Stimulated activated CD4-positive, alpha-beta T cell treated with anti-CD3 and anti-CD28 coated beads, Interleukin-2, amount 100 ng/mL, for 48 hours (primary cell): ENCODE data around the gene EVC2.
"Not testable (repeated sequence)": the region's sequence is repeated elsewhere in the genome, so short reads cannot be mapped to it uniquely, and the experiment has no call there.

Experiments used
- DNase-seq, 2 donors: peaks; one replicate each; pipeline ENCODE4 v3.0.0-alpha.2; 2020

The EVC2 gene

GRCh38 chr4:5618051-5618960, 90.1 kb downstream of the EVC2 start:
- no peak for DNase-seq

GRCh38 chr4:5616331-5616950, 91.9 kb downstream of the EVC2 start:
- no peak for DNase-seq

DNA sequence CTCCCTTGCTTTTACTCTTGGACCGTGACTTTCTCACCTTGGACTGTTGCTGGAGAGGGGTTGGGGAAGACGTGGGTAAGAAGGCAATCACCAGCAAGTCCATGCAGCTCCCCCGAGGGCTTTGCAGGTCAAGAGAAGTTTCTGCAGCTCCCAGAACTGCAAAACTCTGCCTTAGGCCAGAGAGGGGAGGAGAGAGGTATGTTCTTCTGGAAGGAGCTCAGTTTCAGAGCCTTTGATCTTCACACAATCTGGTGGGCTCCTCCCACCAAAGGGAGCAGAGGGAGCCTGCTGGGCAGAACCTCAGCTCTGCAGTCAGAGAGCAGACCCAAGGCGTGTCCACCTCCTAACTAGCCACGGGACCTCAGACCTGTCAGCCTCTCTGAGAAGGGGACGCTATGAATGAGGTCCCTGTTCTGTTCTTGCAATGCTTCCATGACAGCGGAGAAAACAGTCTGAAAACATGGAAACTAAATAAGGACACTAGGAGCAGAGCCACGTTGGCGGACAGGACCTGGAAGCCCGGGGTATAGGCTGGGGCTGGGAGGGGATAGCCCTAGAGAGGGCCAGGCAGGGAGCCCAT, 92.8 kb downstream of the EVC2 start:
- no peak for DNase-seq

- no peak for DNase-seq
These were observed 96.6 kb downstream of the EVC2 start for GRCh38 chr4:5611750-5612149.

GRCh38 chr4:5609306-5610007, 98.9 kb downstream of the EVC2 start:
- DNase-seq = no peak

DNA sequence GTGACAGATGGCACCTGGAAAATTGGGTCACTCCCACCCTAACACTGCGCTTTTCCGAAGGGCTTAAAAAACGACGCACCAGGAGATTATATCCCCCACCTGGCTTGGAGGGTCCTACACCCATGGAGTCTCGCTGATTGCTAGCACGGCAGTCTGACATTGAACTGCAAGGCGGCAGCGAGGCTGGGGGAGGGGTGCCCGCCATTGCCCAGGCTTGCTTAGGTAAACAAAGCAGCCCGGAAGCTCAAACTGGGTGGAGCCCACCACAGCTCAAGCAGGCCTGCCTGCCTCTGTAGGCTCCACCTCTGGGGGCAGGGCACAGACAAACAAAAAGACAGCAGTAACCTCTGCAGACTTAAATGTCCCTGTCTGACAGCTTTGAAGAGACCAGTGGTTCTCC, 114.5 kb downstream of the EVC2 start:
- not testable (repeated sequence) for DNase-seq

DNA sequence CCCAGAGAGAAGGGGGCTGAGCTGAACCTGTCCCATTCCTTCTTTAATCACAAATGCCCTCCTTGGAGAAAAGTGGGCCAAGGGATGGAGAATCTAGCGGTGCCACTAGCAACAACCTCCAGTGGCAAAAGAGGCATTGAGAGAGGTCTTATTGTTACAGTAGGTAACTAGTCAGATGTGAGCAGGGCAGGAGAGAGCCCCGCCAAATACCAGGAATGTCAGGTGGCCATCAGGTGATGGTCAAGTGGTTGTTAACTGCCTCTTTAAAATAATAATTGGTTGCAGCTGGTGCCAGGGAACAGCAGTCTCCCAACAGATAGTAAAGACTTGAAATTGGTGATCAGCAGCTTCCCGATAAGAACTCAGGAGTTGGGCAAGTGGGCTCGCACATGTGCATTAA, 116.1 kb downstream of the EVC2 start:
- DNase-seq = no peak

DNA sequence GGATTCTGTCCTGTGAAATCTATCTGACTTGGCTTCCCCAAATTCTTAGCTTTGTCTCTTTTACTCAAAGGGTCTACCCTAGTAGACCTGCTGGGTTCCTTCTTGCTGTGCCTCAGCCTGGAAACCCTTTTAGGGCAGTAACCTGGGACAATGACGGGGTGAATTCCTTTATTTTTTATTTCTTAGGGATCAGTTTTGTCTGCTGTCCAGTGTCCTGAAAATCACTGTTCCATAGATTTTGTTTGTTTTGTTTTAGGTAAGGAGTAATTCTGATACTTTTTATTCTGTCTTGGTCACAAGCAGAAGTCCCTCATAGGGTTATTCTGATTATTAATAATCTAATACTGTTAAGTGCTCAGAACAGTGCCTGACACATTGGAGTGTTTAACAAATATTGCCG, 118.9 kb downstream of the EVC2 start:
- DNase-seq = no peak

GRCh38 chr4:5588046-5588445, 120.3 kb downstream of the EVC2 start:
- no peak for DNase-seq

- DNase-seq = no peak
These were observed 132.4 kb downstream of the EVC2 start for GRCh38 chr4:5575941-5576340.

GRCh38 chr4:5574386-5574785, 134.0 kb downstream of the EVC2 start:
- no peak for DNase-seq

DNA sequence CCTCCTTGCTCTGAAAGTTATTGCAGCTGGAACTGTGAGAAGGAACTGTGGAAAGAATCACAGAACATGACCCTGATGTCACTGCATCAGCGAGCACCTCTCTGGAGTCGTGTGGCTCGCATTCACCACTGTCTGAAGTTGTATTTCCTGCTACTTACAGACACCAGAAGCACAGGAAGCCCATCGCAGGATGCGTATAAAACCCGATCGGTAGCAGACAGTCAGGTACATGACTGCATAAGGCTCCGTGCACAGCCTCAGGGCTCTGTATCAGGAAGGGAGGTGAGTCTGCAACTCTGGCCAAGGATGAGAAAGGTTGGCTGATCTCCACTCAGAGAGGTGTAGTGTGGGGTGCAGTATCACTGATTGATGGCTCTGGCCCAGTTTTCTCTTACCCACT, 134.4 kb downstream of the EVC2 start:
- DNase-seq = no peak

DNA sequence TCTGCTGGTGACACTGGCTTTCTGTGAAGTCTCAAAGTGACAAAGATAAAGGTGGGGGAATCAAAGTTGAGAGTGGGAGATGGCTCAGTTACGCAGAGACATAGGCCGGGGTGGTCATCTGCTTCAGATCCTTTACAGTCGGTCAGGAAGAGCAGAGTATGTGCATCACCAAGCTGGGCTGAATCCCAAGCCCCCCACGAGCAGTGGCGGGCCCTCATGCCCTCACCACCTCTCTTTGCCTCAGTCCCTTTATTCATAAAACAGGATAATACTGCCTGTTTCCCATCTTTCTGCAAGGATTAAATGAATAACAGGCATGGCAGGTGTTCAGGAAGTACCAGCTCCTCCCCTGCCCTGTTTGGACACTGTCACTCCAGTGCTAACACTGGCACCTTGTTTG, 135.6 kb downstream of the EVC2 start:
- no peak for DNase-seq

DNA sequence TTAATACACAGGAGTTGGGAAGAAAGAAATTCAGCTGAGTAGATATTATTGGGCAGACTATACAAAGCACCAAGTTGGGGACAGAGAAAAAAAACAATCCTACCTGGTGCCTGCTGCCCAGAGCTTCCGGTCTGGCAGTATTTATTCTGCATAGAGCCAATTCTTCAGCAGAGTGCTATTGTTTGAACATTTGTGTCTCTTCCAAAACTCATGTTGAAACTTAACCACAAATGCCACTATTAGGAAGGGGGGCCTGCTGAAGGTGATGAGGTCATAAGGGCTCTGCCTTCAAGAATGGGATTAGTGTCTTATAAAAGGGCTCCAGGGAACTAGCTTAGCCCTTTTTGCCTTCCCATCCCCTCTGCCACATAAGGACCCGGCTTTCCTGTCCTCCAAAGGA, 136.2 kb downstream of the EVC2 start:
- no peak for DNase-seq

DNA sequence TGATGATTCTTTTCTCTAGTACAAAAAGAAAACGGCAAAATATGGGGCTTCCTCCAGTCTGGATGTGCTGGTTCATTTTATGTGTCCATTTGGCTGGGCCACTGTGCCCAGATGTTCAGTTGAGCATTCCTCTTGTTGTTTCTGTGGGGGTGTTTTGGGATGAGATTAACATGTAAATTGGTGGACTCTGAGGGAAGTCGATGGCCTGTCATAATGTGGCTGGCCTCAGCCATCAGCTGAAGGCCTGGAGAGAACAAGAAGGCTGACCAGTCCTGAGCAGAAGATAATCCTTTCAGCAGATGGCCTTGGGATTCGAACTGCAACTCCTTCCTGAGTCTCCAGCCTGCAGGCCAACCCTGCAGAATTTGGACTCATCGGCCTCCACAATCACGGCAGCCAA, 136.7 kb downstream of the EVC2 start:
- no peak for DNase-seq

DNA sequence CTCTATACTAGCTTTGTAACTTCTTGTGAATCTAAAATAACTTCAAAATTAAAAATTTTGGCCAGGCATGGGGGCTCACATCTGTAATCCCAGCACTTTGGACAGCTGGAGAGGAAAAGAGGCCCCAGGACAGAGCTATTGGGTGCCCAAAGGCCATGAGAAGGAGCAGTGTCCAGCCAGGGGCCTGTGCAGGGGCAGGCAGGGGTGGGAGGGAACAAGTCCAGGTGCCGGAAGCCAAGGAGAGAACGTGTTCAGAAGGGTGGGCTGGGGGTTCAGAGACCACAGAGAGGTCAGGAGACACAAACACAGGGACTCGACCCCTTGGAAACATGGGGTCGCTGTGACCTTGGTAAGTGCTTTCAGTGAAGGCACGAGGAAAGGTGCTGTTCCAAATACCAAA, 138.9 kb downstream of the EVC2 start:
- no peak for DNase-seq

DNA sequence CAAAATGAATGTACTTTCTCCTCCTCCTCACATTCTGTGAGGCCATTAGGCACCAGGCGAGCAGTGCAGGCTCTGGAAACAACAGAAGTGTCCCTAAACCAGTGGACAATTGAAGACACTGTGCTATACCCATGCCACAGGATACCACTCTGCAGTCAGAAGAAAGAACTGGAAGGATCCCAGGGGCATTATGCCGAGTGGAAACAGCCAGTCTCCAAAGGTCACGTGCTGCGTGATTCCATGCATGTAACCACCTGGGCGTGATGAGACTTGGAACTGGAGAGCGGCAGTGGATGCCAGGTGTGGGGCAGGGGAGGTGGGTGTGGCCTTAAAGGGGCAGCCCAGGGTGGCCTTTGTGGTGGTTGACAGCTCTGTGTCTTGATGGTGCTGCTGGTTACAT, 139.4 kb downstream of the EVC2 start:
- DNase-seq = no peak

DNA sequence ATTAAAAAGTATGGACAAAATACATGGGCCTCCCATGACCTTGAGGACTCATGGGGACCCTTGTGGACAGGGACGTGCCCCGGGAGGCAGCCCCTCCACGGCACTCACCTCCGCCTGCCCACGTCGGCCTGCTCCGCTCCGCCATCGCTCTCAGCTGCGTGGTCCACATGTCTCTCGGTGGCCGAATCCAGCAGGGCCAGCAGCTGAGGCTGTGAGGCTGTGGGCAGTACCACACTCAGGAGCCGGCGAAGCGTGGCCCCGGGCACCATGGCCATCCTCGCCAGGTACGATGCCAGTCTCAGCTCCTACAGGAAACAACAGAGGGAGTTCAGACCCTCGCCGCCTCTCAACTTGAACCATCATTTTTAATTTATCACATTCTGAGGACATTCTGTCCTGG, 140.0 kb downstream of the EVC2 start:
- no peak for DNase-seq

DNA sequence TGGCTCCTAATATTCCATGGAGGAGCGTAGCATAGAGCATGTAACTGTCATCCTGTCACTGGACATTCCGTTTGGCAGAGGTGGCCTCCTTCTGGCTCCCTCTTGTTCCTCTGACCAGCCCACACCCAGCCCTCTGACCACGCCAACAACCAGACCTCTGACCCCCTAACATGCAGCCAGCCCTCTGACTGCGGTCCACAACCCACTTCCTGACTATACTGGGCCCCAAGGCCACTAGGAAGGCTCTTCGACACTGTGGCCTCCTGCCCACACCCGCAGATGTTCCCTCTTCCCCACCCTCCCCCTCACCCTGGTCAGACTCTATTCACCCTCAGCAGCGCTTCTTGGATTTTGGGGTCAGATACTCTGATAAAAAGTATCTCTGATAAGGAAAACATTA, 141.4 kb downstream of the EVC2 start:
- no peak for DNase-seq

DNA sequence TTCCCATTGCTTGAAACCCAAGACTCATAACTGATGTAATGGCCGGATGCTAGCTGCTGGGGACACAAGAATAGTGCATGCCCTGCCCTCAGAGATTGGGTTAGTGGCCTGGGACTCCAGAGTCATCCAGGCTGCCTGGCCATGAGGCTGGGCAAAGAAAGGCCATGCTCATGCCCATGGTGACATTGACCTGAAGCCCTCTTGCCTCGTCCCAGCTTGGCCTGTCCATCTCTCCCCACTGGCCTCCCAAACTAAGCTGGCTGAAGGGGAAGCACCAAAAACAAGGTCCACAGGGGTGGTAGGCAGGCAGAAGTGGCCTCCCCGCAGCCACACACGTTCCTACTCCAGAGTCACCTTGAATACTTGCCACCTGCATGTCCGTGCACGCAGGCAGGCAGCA, 141.8 kb downstream of the EVC2 start:
- DNase-seq = no peak

GRCh38 chr4:5563856-5564255, 144.5 kb downstream of the EVC2 start:
- no peak for DNase-seq

DNA sequence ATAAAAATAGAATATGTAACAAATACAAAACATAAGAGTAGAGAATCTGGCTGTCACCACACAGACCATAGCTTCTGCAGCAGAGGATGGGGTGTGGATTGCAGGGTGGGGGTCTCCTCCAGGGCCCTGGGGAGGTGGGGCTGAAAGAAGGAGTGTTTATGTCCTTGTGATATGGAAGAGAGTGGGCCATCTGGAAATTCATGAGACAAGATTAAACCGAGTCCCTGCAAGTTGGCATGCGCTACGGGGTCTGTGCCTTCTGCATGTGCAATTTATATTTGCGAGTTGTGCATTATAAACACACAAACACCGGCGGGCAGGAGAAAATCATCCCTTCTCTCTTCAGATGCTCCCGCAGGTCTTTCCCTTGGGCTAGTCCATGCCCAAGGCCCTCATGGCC, 145.9 kb downstream of the EVC2 start:
- no peak for DNase-seq

DNA sequence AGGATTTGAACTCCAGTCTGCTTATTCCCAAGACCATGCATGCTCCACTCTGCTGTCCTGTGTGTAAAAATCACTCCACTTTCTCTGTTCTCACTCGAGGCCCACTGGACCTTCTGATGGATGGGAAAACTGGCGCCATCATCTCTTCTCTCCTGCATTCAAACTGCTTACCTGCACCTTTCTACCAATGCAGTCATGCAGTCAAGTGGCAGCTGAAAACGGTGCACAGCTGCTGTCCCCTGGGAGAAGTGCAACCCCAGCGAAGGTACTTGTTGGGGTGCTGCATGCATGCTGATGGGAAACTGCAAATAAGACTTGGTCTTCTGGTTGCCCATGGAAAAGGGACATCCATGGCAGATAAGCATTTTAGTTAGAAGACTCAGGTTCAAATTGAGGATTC, 147.1 kb downstream of the EVC2 start:
- no peak for DNase-seq

DNA sequence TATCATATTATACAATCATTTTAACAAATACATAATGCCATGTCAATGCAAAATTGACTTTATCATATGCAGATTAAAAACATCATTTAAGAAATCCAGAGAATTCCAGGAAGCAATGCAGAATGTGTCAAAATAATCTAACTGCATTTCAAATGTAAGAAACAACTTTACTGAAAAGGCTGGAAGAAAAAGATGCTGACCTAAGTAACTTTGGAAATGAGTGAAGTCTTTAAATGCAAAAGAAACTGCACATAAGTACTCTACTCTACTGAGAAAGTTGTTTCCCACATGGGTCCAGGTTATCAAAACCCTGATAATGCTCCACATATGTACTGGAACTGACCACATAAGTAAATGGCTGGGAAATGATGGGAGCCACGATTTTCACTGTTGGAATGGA, 149.9 kb downstream of the EVC2 start:
- no peak for DNase-seq
